Measurements from ENCODE around the gene PRDX2. TPM values are rescaled to one million over a fixed set of nuclear protein-coding genes. Genes with fewer than 3 reads are reported as not detected.

Gene PRDX2
- total and polyA plus RNA-seq, 10 of the 15 experiments (the other 5 are each of a cell fraction or from before 2014, with no cell fraction given), result 93.0 to 812 (median 344) TPM

DNA sequence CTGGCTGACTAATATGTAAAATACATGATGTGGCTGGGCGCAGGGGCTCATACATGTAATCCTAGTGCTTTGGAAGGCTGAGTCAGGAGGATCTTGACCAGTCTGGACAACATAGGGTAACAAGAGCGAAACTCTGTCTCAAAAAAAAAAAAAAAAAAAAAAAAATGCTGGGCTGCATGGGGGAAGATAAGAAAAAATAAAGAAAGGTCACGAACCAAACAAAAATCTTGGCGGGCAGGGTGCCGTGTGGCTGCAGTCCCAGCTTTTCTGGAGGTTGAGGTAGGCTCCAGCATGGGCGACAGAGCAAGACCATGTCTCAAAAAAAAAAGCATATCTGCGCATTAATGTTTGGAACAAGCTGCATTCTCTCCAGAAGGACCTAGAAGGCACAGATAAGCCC, 13.5 kb upstream of the PRDX2 start:
- Histone ChIP-seq H3K4me2 (ENCODE audit: control insufficient read depth, insufficient read depth) (no peak overlapping the region), H3K79me2 (ENCODE audit: control insufficient read depth, insufficient read depth, low read length) (no peaks in the 10 kb centered on the region), H3K36me3 (ENCODE audit: control insufficient read depth in 2 of 2, insufficient read depth in 2 of 2, low read length in 1 of 2) (no peaks in the 10 kb centered on the region; a peak in 1 of 4 replicates), H3K4me1 (ENCODE audit: control insufficient read depth, insufficient read depth, low read length) (no peaks in the 10 kb centered on the region), H3K9me3 (replicated peaks; ENCODE audit: control insufficient read depth, insufficient read depth, low read length) (no peaks in the 10 kb centered on the region), H3K9ac (ENCODE audit: control insufficient read depth, insufficient read depth, low read length) (no peak overlapping the region), H3K27me3 (replicated peaks in 1 of 2; ENCODE audit: control insufficient read depth in 2 of 2, insufficient read depth in 2 of 2, low read length in 1 of 2) (no peaks in the 10 kb centered on the region), H4K20me1 (ENCODE audit: control insufficient read depth, insufficient read depth) (no peaks in the 10 kb centered on the region), H3K4me3 (no peak overlapping the region), H2AFZ (ENCODE audit: control insufficient read depth, low read depth, low read length) (no peak overlapping the region), H3K27ac (ENCODE audit: control insufficient read depth, insufficient read depth) (no peak overlapping the region)
- ATAC-seq (no peak), FAIRE-seq (no peak), DNase-seq (ENCODE audit: low read depth, low spot score) (no peak)
- no peak for TF ChIP-seq SPI1 (IDR thresholded peaks at IDR 0.05; ENCODE audit: borderline replicate concordance, insufficient read depth, low read depth, low read length)
- no peak for TF ChIP-seq FOXM1 (IDR thresholded peaks at IDR 0.05; ENCODE audit: low read depth, low read length)
- no peak for TF ChIP-seq CREB1 (IDR thresholded peaks at IDR 0.05; ENCODE audit: low read depth)
- TF ChIP-seq, protein P1, sequence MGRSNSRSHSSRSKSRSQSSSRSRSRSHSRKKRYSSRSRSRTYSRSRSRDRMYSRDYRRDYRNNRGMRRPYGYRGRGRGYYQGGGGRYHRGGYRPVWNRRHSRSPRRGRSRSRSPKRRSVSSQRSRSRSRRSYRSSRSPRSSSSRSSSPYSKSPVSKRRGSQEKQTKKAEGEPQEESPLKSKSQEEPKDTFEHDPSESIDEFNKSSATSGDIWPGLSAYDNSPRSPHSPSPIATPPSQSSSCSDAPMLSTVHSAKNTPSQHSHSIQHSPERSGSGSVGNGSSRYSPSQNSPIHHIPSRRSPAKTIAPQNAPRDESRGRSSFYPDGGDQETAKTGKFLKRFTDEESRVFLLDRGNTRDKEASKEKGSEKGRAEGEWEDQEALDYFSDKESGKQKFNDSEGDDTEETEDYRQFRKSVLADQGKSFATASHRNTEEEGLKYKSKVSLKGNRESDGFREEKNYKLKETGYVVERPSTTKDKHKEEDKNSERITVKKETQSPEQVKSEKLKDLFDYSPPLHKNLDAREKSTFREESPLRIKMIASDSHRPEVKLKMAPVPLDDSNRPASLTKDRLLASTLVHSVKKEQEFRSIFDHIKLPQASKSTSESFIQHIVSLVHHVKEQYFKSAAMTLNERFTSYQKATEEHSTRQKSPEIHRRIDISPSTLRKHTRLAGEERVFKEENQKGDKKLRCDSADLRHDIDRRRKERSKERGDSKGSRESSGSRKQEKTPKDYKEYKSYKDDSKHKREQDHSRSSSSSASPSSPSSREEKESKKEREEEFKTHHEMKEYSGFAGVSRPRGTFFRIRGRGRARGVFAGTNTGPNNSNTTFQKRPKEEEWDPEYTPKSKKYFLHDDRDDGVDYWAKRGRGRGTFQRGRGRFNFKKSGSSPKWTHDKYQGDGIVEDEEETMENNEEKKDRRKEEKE (IDR thresholded peaks at IDR 0.05), result no peak
- no peak for TF ChIP-seq STAT1 (conservative IDR thresholded peaks at IDR 0.05)
- TF ChIP-seq WRNIP1 (IDR thresholded peaks at IDR 0.05; ENCODE audit: borderline replicate concordance, low read depth, low read length), result no peak
- TF ChIP-seq, protein P2, sequence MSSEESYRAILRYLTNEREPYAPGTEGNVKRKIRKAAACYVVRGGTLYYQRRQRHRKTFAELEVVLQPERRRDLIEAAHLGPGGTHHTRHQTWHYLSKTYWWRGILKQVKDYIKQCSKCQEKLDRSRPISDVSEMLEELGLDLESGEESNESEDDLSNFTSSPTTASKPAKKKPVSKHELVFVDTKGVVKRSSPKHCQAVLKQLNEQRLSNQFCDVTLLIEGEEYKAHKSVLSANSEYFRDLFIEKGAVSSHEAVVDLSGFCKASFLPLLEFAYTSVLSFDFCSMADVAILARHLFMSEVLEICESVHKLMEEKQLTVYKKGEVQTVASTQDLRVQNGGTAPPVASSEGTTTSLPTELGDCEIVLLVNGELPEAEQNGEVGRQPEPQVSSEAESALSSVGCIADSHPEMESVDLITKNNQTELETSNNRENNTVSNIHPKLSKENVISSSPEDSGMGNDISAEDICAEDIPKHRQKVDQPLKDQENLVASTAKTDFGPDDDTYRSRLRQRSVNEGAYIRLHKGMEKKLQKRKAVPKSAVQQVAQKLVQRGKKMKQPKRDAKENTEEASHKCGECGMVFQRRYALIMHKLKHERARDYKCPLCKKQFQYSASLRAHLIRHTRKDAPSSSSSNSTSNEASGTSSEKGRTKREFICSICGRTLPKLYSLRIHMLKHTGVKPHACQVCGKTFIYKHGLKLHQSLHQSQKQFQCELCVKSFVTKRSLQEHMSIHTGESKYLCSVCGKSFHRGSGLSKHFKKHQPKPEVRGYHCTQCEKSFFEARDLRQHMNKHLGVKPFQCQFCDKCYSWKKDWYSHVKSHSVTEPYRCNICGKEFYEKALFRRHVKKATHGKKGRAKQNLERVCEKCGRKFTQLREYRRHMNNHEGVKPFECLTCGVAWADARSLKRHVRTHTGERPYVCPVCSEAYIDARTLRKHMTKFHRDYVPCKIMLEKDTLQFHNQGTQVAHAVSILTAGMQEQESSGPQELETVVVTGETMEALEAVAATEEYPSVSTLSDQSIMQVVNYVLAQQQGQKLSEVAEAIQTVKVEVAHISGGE (CRISPR knock-in tag; IDR thresholded peaks at IDR 0.05), result no peak
- TF ChIP-seq BACH1 (IDR thresholded peaks at IDR 0.05; ENCODE audit: borderline replicate concordance), result no peak
- TF ChIP-seq TAF1 (IDR thresholded peaks at IDR 0.05; ENCODE audit: borderline replicate concordance, low read depth, low read length), result no peak
- TF ChIP-seq YY1 (IDR thresholded peaks at IDR 0.05; ENCODE audit: low read depth, low read length), result no peak
- no peak for TF ChIP-seq HDGF (IDR thresholded peaks at IDR 0.05)
- TF ChIP-seq, protein P3, sequence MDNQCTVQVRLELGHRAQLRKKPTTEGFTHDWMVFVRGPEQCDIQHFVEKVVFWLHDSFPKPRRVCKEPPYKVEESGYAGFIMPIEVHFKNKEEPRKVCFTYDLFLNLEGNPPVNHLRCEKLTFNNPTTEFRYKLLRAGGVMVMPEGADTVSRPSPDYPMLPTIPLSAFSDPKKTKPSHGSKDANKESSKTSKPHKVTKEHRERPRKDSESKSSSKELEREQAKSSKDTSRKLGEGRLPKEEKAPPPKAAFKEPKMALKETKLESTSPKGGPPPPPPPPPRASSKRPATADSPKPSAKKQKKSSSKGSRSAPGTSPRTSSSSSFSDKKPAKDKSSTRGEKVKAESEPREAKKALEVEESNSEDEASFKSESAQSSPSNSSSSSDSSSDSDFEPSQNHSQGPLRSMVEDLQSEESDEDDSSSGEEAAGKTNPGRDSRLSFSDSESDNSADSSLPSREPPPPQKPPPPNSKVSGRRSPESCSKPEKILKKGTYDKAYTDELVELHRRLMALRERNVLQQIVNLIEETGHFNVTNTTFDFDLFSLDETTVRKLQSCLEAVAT (IDR thresholded peaks at IDR 0.05), result no peak
- no peak for TF ChIP-seq NFIC (IDR thresholded peaks at IDR 0.05; ENCODE audit: low read depth, low read length)
- TF ChIP-seq LARP7 (IDR thresholded peaks at IDR 0.05), result no peak
- TF ChIP-seq TCF7 (IDR thresholded peaks at IDR 0.05; ENCODE audit: borderline replicate concordance), result no peak
- TF ChIP-seq RB1 (IDR thresholded peaks at IDR 0.05; ENCODE audit: borderline replicate concordance), result no peak
- TF ChIP-seq DPF2 (IDR thresholded peaks at IDR 0.05), result no peak
- TF ChIP-seq SUPT20H (IDR thresholded peaks at IDR 0.05; ENCODE audit: borderline replicate concordance, control insufficient read depth, low read depth, low read length), result no peak
- ChIA-PET SMC1A (ENCODE audit: uncharacterized antibody, unreplicated experiment) (interaction anchor here (0.7 to 1.4 kb wide), 4 partner anchors 10 to 915 kb away, joined by 3 read pairs; no protein-coding TSS in a partner anchor), POLR2A (interaction anchor here (0.7 kb wide), 1 partner anchor 1432 kb away, joined by 4 read pairs; no protein-coding TSS in a partner anchor), CTCF (interaction anchor here (0.6 to 2.8 kb wide), 5 partner anchors 15 to 38 kb away, joined by 3 to 10 read pairs (median 3); no protein-coding TSS in a partner anchor), RAD21 (ENCODE audit: unreplicated experiment) (no interaction called here)
- WGBS (ENCODE audit: insufficient coverage, insufficient replicate concordance, low lambda C conversion rate, missing lambda C conversion rate), result 98% methylated on average over 7 of the region's 7 CpGs
- BruUV-seq (replicated peaks), result no TSS peak
- in situ Hi-C loops (cut with MboI) (no loop called here), intact Hi-C loops (cut with micrococcal nuclease; ENCODE audit: unreplicated experiment) (no loop called here)

Data from GM12878 (cell line).